K562 (cell line): ENCODE measurements around the gene VPS33A. TPM values are rescaled to one million over a fixed set of nuclear protein-coding genes. Genes with fewer than 3 reads are reported as not detected.

Source experiments
- ATAC-seq: fragments of 200-7000 bp; cut with Tn5 transposase; 3 replicates; pipeline ENCODE4 v1.9.1; 2020; ENCODE audit warnings: moderate library complexity
- BruUV-seq: library from RNA; stranded (reverse); fragments of 400-500 nt; replicated peaks from 2 replicates; lab custom pipeline; 2021; lab: Mats Ljungman, UMichigan
- CTCF ChIA-PET: fragments of 300-600 bp; formaldehyde crosslinking; extraction: SDS; loops from one replicate; lab custom pipeline; 2021; ENCODE audit warnings: low intra/inter-chr PET ratio; lab: Yijun Ruan, JAX
- POLR2A ChIA-PET: fragments of 300-600, 350-650 bp; sonication (Branson Sonifier 250); formaldehyde crosslinking; extraction: SDS; loops from one replicate; lab custom pipeline; 2021; ENCODE audit warnings: antibody characterized with exemption, inconsistent platforms; lab: Yijun Ruan, JAX
- DNase-seq, 4 experiments: peaks; one replicate each; pipeline versions ENCODE4 v3.0.0 to v3.0.0-alpha.2; 2011 to 2018; ENCODE audit warnings: low spot score in 3 of 4, mixed read lengths in 3 of 4; ENCODE audit errors: extremely low read depth in 1 of 4
- FAIRE-seq: peaks from 2 replicates; lab custom pipeline; 2011; peaks lifted over from hg19 to GRCh38; lab: Jason Lieb, UNC
- H2AFZ ChIP-seq: 2 replicates; pipeline ENCODE4 v1.6.0; 2011; ENCODE audit warnings: low read depth, low read length, control low read depth, inconsistent platforms
- H3K27ac ChIP-seq: fragments of 200-600 bp; 3 replicates; pipeline ENCODE4 v1.8.0; 2011; ENCODE audit warnings: low read depth, mild to moderate bottlenecking, control low read depth, inconsistent platforms, low read length, moderate library complexity, mixed read lengths; ENCODE audit errors: extremely low read depth
- H3K27me3 ChIP-seq, 2 experiments: fragments of 300-600 bp in 1 of 2; 2 replicates in 1 of 2; 3 replicates in 1 of 2; pipeline versions ENCODE4 v1.6.0 to v1.8.0; 2011; ENCODE audit warnings: inconsistent platforms in 2 of 2, low read length in 2 of 2, mild to moderate bottlenecking in 1 of 2, mixed read lengths in 1 of 2, moderate library complexity in 1 of 2; ENCODE audit not compliant: control insufficient read depth in 2 of 2, insufficient read depth in 2 of 2
- H3K36me3 ChIP-seq: fragments of 300-600 bp; 3 replicates; pipeline ENCODE4 v1.8.0; 2011; ENCODE audit warnings: mild to moderate bottlenecking, low read length, inconsistent platforms; ENCODE audit not compliant: control insufficient read depth, insufficient read depth
- H3K4me1 ChIP-seq, 2 experiments: fragments of 200-600 bp in 1 of 2; replicated peaks in 1 of 2; 2 replicates in 1 of 2; 3 replicates in 1 of 2; pipeline versions ENCODE4 v1.5.1 to v1.8.0; 2011; ENCODE audit warnings: inconsistent platforms in 2 of 2, low read length in 2 of 2, mild to moderate bottlenecking in 1 of 2, mixed read lengths in 1 of 2, moderate library complexity in 1 of 2; ENCODE audit not compliant: control insufficient read depth in 2 of 2, insufficient read depth in 2 of 2
- H3K4me2 ChIP-seq: 2 replicates; pipeline ENCODE4 v1.6.1; 2011; ENCODE audit warnings: low read length, control low read depth, inconsistent platforms, mixed read lengths; ENCODE audit not compliant: insufficient read depth
- H3K4me3 ChIP-seq: fragments of 200-600 bp; sonication (generic), shearing (Covaris generic); 2 replicates; pipeline ENCODE4 v1.5.1; 2016; ENCODE audit warnings: control low read depth, inconsistent platforms
- H3K79me2 ChIP-seq: fragments of 200-600 bp; 3 replicates; pipeline ENCODE4 v1.8.0; 2011; ENCODE audit warnings: low read length, inconsistent platforms; ENCODE audit not compliant: control insufficient read depth, insufficient read depth
- H3K9ac ChIP-seq, 2 experiments: 2 replicates each; pipeline versions ENCODE4 v1.6.0 to v1.6.1; 2011; ENCODE audit warnings: low read depth in 2 of 2, low read length in 2 of 2, control low read depth in 1 of 2, inconsistent platforms in 1 of 2, mild to moderate bottlenecking in 1 of 2, mixed read lengths in 1 of 2; ENCODE audit not compliant: insufficient read depth in 1 of 2
- H3K9me1 ChIP-seq: one replicate; pipeline ENCODE4 v1.6.0; 2011; ENCODE audit warnings: inconsistent platforms, mild to moderate bottlenecking, low read length, moderate library complexity; ENCODE audit not compliant: control insufficient read depth, insufficient read depth
- H3K9me3 ChIP-seq: replicated peaks from 2 replicates; pipeline ENCODE4 v1.5.1; 2011; ENCODE audit warnings: low read depth, low read length, inconsistent platforms; ENCODE audit not compliant: control insufficient read depth, insufficient read depth
- H4K20me1 ChIP-seq: replicated peaks from 2 replicates; pipeline ENCODE4 v1.6.1; 2011; ENCODE audit warnings: low read length, inconsistent platforms, mixed read lengths; ENCODE audit not compliant: control insufficient read depth, insufficient read depth
- ATF7 ChIP-seq: fragments of 450-650 bp; IDR thresholded peaks from 2 replicates; pipeline ENCODE4 v1.7.1; 2014; ENCODE audit warnings: mild to moderate bottlenecking, moderate library complexity
- CREB3 ChIP-seq: fragments of 450-650 bp; conservative IDR thresholded peaks from 2 replicates; pipeline ENCODE4 v1.6.1; 2016; ENCODE audit warnings: missing genetic modification characterization, low read depth, mild to moderate bottlenecking, missing compliant biosample characterization, moderate library complexity
- FOXK2 ChIP-seq, 2 experiments: fragments of 450-650 bp; IDR thresholded peaks in 1 of 2; conservative IDR thresholded peaks in 1 of 2; 2 replicates each; pipeline ENCODE4 v1.6.1; 2016; ENCODE audit warnings: low read depth in 2 of 2, mild to moderate bottlenecking in 1 of 2
- HES1 ChIP-seq: fragments of 450-650 bp; IDR thresholded peaks from 2 replicates; pipeline ENCODE4 v1.6.1; 2016; ENCODE audit warnings: low read depth, mild to moderate bottlenecking, moderate library complexity
- MAZ ChIP-seq, 2 experiments: fragments of 450-650 bp in 1 of 2; sonication (generic) in 1 of 2; formaldehyde crosslinking; IDR thresholded peaks in 1 of 2; conservative IDR thresholded peaks in 1 of 2; 2 replicates each; pipeline versions ENCODE4 v1.4.0 to v1.5.0; 2020; ENCODE audit warnings: mild to moderate bottlenecking in 1 of 2, missing genetic modification reagents in 1 of 2
- RAD21 ChIP-seq, 2 experiments: fragments of 250-450 bp in 1 of 2; fragments of 450-650 bp in 1 of 2; sonication (Bioruptor Pico) in 1 of 2; formaldehyde crosslinking in 1 of 2; IDR thresholded peaks in 1 of 2; conservative IDR thresholded peaks in 1 of 2; 2 replicates each; pipeline versions ENCODE4 v1.4.0 to v1.8.0; 2020 to 2022; ENCODE audit warnings: mild to moderate bottlenecking in 2 of 2, moderate library complexity in 1 of 2
- REST ChIP-seq, 2 experiments: fragments of 450-650 bp; formaldehyde crosslinking in 1 of 2; IDR thresholded peaks; 2 replicates each; pipeline versions ENCODE4 v1.4.0 to v1.6.1; 2014 to 2020; ENCODE audit warnings: mild to moderate bottlenecking in 2 of 2, borderline replicate concordance in 1 of 2, low read depth in 1 of 2
- ZNF431 ChIP-seq: sonication (generic); formaldehyde crosslinking; IDR thresholded peaks from 2 replicates; pipeline ENCODE4 v1.8.0; 2022; ENCODE audit warnings: mild to moderate bottlenecking, missing genetic modification reagents
- WGBS: fragments of 100-300 bp; shearing (Covaris generic); methylation state at CpG from one replicate; pipeline ENCODE4 v1.1.6; 2016; ENCODE audit warnings: low coverage, mixed read lengths; ENCODE audit not compliant: insufficient coverage; ENCODE audit errors: missing lambda C conversion rate; 5-methylcytosine and 5-hydroxymethylcytosine counted together
- in situ Hi-C: fragments of 300-500 bp; cut with MboI; formaldehyde crosslinking; loops from 4 replicates; pipeline ENCODE4 v1.15.0; 2018; ENCODE audit warnings: inconsistent platforms, mixed read lengths
- intact Hi-C: fragments of 100-400 bp; cut with micrococcal nuclease; formaldehyde crosslinking; loops from 2 replicates; pipeline ENCODE4 v1.14.2; 2022
- polyA plus RNA-seq, 8 experiments: library from polyadenylated mRNA; depleted of rRNA in 4 of 8; stranded (reverse) in 5 of 8; unstranded in 3 of 8; fragments of >200 nt; fragmentation: Nextera tagmentation in 2 of 8; fragmentation: Illumina TruSeq in 1 of 8; extraction: Ambion mirVana in 2 of 8; extraction: Trizol in 1 of 8; gene quantifications; 2 replicates each; pipeline versions ENCODE4 v1.2.1 to v1.2.3, GENCODE V29; 2011 to 2014; ENCODE audit warnings: inconsistent platforms in 1 of 8, missing spikeins in 1 of 8
- total RNA-seq, 7 experiments: library from RNA; depleted of rRNA in 6 of 7; stranded (reverse); fragments of >200 nt in 6 of 7; fragmentation: Illumina TruSeq in 2 of 7; extraction: Trizol in 2 of 7; gene quantifications; 2 replicates each; pipeline versions ENCODE4 v1.2.1 to v1.2.3, GENCODE V29; 2011 to 2021; ENCODE audit warnings: low replicate concordance in 1 of 7

The VPS33A gene
- total and polyA plus RNA-seq, 9 of the 15 experiments (the other 6 are each of a cell fraction or from before 2014, with no cell fraction given): 10.6 to 34.3 (median 25.3) TPM

- Histone ChIP-seq H3K4me1 (peaks cover 8 to 19% of the 10 kb centered on the region in 2 experiments; a peak in 4 of 5 replicates), H3K9me3 (peaks cover 13% of the 10 kb centered on the region), H2AFZ (peak overlapping the region; percentile 84), H3K4me2 (peak overlapping the region; percentile 21; the same call in 1 of the 2 replicates), H3K9ac (peak overlapping the region in 1 of 2 experiments; percentile 15; a peak in 1 of 4 replicates), H3K27me3 (no peaks in the 10 kb centered on the region), H3K4me3 (no peak overlapping the region), H3K36me3 (no peaks in the 10 kb centered on the region), H3K79me2 (no peaks in the 10 kb centered on the region), H3K27ac (no peak overlapping the region), H3K9me1 (no peaks in the 10 kb centered on the region), H4K20me1 (no peaks in the 10 kb centered on the region)
- intact Hi-C loops: loop anchor here (1.0 to 5.0 kb wide), 3 partner anchors 34 to 137 kb away; no protein-coding TSS in a partner anchor
- no TSS peak for BruUV-seq
- FAIRE-seq: peak; percentile 99
- in situ Hi-C loops: loop anchor here (5.0 kb wide), 1 partner anchor 149 kb away; no protein-coding TSS in a partner anchor
- ChIA-PET CTCF (interaction anchor here (1.0 to 2.1 kb wide), 4 partner anchors 12 to 137 kb away, joined by 3 to 19 read pairs (median 6); no protein-coding TSS in a partner anchor), POLR2A (interaction anchor here (0.6 to 1.6 kb wide), 6 partner anchors 14 to 209 kb away, joined by 3 to 5 read pairs (median 4); no protein-coding TSS in a partner anchor)
- peak; percentile 81 to 88 (median 86) for DNase-seq
- WGBS: 43% methylated on average over 18 of the region's 18 CpGs
- ATAC-seq: peak; percentile 98
- TF ChIP-seq FOXK2 (conservative IDR thresholded peaks at IDR 0.05 in 1 of 2, IDR thresholded peaks at IDR 0.05 in 1 of 2; ENCODE audit: low read depth in 2 of 2) (peak in 1 of 2 experiments; percentile 12; a peak in 1 of 4 replicates), REST (IDR thresholded peaks at IDR 0.05; ENCODE audit: borderline replicate concordance) (peak; percentile 83; the same call in 1 of the 2 replicates), REST (CRISPR knock-in tag; IDR thresholded peaks at IDR 0.05; ENCODE audit: low read depth) (no peak), RAD21 (CRISPR knock-in tag; conservative IDR thresholded peaks at IDR 0.05 in 1 of 2, IDR thresholded peaks at IDR 0.05 in 1 of 2) (peak; percentile 78 to 91), ZNF431 (CRISPR knock-in tag) (no peak), ATF7 (peak; percentile 32; the same call in 1 of the 2 replicates), CREB3 (no peak), HES1 (no peak), MAZ (CRISPR knock-in tag; conservative IDR thresholded peaks at IDR 0.05 in 1 of 2, IDR thresholded peaks at IDR 0.05 in 1 of 2) (0 out of 4 replicates have a peak, but pooled peaks of 1 of the 2 experiments have one; percentile 27)
Observed at GRCh38 chr12:122190842-122191668, 75.2 kb downstream of the VPS33A start.
